HepG2 (cell line): ENCODE measurements around the gene UNC13D. TPM values are rescaled to one million over a fixed set of nuclear protein-coding genes. Genes with fewer than 3 reads are reported as not detected.

Experiments
- ARID2 ChIP-seq: sonication (generic); formaldehyde crosslinking; IDR thresholded peaks from 2 replicates; pipeline ENCODE4 v1.8.1; 2022; ENCODE audit warnings: mild to moderate bottlenecking, missing genetic modification reagents, borderline replicate concordance
- CENPX ChIP-seq: sonication (generic); formaldehyde crosslinking; IDR thresholded peaks from 2 replicates; pipeline ENCODE4 v1.9.0; 2021; ENCODE audit warnings: mild to moderate bottlenecking, missing genetic modification reagents, moderate library complexity
- HMG20A ChIP-seq: IDR thresholded peaks from 2 replicates; pipeline ENCODE4 v1.6.1; 2016; ENCODE audit warnings: borderline replicate concordance
- MED1 ChIP-seq: sonication (generic); formaldehyde crosslinking; IDR thresholded peaks from 2 replicates; pipeline ENCODE4 v1.4.0; 2020; ENCODE audit warnings: missing genetic modification reagents
- PAWR ChIP-seq: sonication (generic); formaldehyde crosslinking; IDR thresholded peaks from 2 replicates; pipeline ENCODE4 v1.4.0; 2020; ENCODE audit warnings: missing genetic modification reagents, mild to moderate bottlenecking, borderline replicate concordance
- SNAPC4 ChIP-seq: sonication (generic); formaldehyde crosslinking; IDR thresholded peaks from 2 replicates; pipeline ENCODE4 v1.4.0; 2020; ENCODE audit warnings: mild to moderate bottlenecking, missing genetic modification reagents
- TAF15 ChIP-seq: fragments of 200-400 bp; formaldehyde crosslinking; IDR thresholded peaks from one replicate; pipeline ENCODE4 v1.6.1; 2018; ENCODE audit warnings: mild to moderate bottlenecking, low read depth, low read length; ENCODE audit not compliant: poor library complexity, severe bottlenecking
- ZBTB43 ChIP-seq: sonication (generic); formaldehyde crosslinking; conservative IDR thresholded peaks from 2 replicates; pipeline ENCODE4 v1.4.0; 2020; ENCODE audit warnings: missing genetic modification reagents
- ZNF253 ChIP-seq: sonication (generic); formaldehyde crosslinking; IDR thresholded peaks from 2 replicates; pipeline ENCODE4 v1.8.0; 2022; ENCODE audit warnings: mild to moderate bottlenecking, missing genetic modification reagents, borderline replicate concordance
- ZNF317 ChIP-seq: sonication (generic); formaldehyde crosslinking; IDR thresholded peaks from 2 replicates; pipeline ENCODE4 v1.5.0; 2020; ENCODE audit warnings: mild to moderate bottlenecking, missing genetic modification reagents
- ZNF362 ChIP-seq: sonication (generic); formaldehyde crosslinking; IDR thresholded peaks from 2 replicates; pipeline ENCODE4 v1.4.0; 2020; ENCODE audit warnings: missing genetic modification reagents, mild to moderate bottlenecking, borderline replicate concordance
- polyA plus RNA-seq, 8 experiments: library from polyadenylated mRNA; depleted of rRNA in 3 of 8; stranded (reverse) in 7 of 8; unstranded in 1 of 8; fragments of >200 nt; fragmentation: Illumina TruSeq in 4 of 8; extraction: Trizol in 4 of 8; gene quantifications; 2 replicates each; pipeline versions ENCODE4 v1.2.1 to v1.2.3, GENCODE V29; 2011 to 2016; ENCODE audit warnings: low read depth in 4 of 8, missing spikeins in 1 of 8, mixed read lengths in 1 of 8; ENCODE audit not compliant: insufficient read depth in 1 of 8
- total RNA-seq, 5 experiments: library from RNA; depleted of rRNA; stranded (reverse); fragments of >200 nt; fragmentation: Illumina TruSeq; extraction: Trizol; gene quantifications; 2 replicates each; pipeline ENCODE4 v1.2.3, GENCODE V29; 2016; ENCODE audit warnings: low read depth in 1 of 5
- TF ChIP-seq, protein P1 (sequence below): sonication (generic); formaldehyde crosslinking; IDR thresholded peaks from 2 replicates; pipeline ENCODE4 v1.4.0; 2020; ENCODE audit warnings: missing genetic modification reagents
- TF ChIP-seq, protein P2 (sequence below): sonication (generic); formaldehyde crosslinking; IDR thresholded peaks from 2 replicates; pipeline ENCODE4 v1.9.0; 2021; ENCODE audit warnings: missing genetic modification reagents, mild to moderate bottlenecking, borderline replicate concordance
- TF ChIP-seq, protein P3 (sequence below): sonication (generic); formaldehyde crosslinking; conservative IDR thresholded peaks from 2 replicates; pipeline ENCODE4 v1.5.0; 2020; ENCODE audit warnings: missing genetic modification reagents

The UNC13D gene
- total and polyA plus RNA-seq, 2 of the 13 experiments (the other 11 are each of a cell fraction or from before 2014, with no cell fraction given), result 29.7 to 42.7 TPM

- TF ChIP-seq SNAPC4 (CRISPR knock-in tag) (peak; percentile 94), ZBTB43 (CRISPR knock-in tag) (peak; percentile 91; the same call in 1 of the 2 replicates), ZNF253 (CRISPR knock-in tag) (peak; percentile 72; the same call in 1 of the 2 replicates), PAWR (CRISPR knock-in tag) (peak; percentile 92; the same call in 1 of the 2 replicates), HMG20A (peak; percentile 81), ARID2 (CRISPR knock-in tag) (peak; percentile 95), ZNF362 (CRISPR knock-in tag) (no peak; the same call in 1 of the 2 replicates), TAF15 (peak; percentile 42), ZNF317 (CRISPR knock-in tag) (peak; percentile 91), CENPX (no peak), MED1 (peak; percentile 98)
- TF ChIP-seq, protein P1, sequence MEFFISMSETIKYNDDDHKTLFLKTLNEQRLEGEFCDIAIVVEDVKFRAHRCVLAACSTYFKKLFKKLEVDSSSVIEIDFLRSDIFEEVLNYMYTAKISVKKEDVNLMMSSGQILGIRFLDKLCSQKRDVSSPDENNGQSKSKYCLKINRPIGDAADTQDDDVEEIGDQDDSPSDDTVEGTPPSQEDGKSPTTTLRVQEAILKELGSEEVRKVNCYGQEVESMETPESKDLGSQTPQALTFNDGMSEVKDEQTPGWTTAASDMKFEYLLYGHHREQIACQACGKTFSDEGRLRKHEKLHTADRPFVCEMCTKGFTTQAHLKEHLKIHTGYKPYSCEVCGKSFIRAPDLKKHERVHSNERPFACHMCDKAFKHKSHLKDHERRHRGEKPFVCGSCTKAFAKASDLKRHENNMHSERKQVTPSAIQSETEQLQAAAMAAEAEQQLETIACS, result peak; percentile 58
- TF ChIP-seq, protein P2, sequence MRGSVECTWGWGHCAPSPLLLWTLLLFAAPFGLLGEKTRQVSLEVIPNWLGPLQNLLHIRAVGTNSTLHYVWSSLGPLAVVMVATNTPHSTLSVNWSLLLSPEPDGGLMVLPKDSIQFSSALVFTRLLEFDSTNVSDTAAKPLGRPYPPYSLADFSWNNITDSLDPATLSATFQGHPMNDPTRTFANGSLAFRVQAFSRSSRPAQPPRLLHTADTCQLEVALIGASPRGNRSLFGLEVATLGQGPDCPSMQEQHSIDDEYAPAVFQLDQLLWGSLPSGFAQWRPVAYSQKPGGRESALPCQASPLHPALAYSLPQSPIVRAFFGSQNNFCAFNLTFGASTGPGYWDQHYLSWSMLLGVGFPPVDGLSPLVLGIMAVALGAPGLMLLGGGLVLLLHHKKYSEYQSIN (CRISPR knock-in tag), result peak; percentile 56; the same call in 1 of the 2 replicates
- TF ChIP-seq, protein P3, sequence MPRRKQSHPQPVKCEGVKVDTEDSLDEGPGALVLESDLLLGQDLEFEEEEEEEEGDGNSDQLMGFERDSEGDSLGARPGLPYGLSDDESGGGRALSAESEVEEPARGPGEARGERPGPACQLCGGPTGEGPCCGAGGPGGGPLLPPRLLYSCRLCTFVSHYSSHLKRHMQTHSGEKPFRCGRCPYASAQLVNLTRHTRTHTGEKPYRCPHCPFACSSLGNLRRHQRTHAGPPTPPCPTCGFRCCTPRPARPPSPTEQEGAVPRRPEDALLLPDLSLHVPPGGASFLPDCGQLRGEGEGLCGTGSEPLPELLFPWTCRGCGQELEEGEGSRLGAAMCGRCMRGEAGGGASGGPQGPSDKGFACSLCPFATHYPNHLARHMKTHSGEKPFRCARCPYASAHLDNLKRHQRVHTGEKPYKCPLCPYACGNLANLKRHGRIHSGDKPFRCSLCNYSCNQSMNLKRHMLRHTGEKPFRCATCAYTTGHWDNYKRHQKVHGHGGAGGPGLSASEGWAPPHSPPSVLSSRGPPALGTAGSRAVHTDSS (CRISPR knock-in tag), result 0 out of 2 replicates have a peak, but pooled peaks have one; percentile 11
These were observed 32.2 kb upstream of the UNC13D start (continued) for GRCh38 chr17:75876190-75876937.
